PC-9 (cell line): ENCODE data around the gene TGFBR1.

Experiments used
- EZH2 ChIP-seq: fragments of 200-600 bp; sonication (generic); IDR thresholded peaks from 2 replicates; pipeline ENCODE4 v1.8.0; 2017; ENCODE audit warnings: antibody characterized with exemption, low read depth
- TF ChIP-seq, protein P1 (sequence below): fragments of 200-600 bp; sonication (generic); conservative IDR thresholded peaks from 2 replicates; pipeline ENCODE4 v1.6.1; 2017; ENCODE audit warnings: mixed run types, antibody characterized with exemption, mild to moderate bottlenecking, moderate library complexity

DNA sequence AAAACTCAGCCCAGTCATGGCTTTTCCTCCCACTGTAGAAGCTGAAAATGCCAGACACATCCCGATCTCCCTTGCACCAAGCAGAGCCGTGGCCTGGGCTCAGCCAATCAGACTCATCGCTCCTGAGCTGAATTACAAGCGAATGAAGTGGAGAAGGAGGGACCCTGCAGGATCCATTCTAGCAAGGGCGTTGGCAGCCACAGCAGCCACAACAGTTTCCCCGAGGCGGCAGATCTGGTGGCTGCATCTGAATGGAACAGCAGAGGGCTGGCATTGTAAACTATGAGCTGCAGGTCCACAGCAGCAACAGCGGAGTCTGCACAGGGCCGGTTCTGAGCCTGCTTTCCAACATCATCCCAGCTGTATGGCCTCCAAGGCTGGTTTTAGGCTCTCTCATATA lies 93.1 kb downstream of the TGFBR1 start:
- TF ChIP-seq, protein P1, sequence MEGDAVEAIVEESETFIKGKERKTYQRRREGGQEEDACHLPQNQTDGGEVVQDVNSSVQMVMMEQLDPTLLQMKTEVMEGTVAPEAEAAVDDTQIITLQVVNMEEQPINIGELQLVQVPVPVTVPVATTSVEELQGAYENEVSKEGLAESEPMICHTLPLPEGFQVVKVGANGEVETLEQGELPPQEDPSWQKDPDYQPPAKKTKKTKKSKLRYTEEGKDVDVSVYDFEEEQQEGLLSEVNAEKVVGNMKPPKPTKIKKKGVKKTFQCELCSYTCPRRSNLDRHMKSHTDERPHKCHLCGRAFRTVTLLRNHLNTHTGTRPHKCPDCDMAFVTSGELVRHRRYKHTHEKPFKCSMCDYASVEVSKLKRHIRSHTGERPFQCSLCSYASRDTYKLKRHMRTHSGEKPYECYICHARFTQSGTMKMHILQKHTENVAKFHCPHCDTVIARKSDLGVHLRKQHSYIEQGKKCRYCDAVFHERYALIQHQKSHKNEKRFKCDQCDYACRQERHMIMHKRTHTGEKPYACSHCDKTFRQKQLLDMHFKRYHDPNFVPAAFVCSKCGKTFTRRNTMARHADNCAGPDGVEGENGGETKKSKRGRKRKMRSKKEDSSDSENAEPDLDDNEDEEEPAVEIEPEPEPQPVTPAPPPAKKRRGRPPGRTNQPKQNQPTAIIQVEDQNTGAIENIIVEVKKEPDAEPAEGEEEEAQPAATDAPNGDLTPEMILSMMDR, result no peak
- TF ChIP-seq EZH2, result no peak
